Loucy (cell line): ENCODE results near the gene ARL11.

Source experiments
- CTCF ChIP-seq: fragments of 200-600 bp; sonication (generic); conservative IDR thresholded peaks from 2 replicates; pipeline ENCODE4 v1.5.1; 2014; ENCODE audit warnings: mild to moderate bottlenecking, antibody characterized with exemption, low read length
- EZH2phosphoT487 ChIP-seq: fragments of 200-600 bp; IDR thresholded peaks from 2 replicates; pipeline ENCODE4 v1.6.1; 2018; ENCODE audit warnings: antibody characterized with exemption, mild to moderate bottlenecking, moderate library complexity, borderline replicate concordance

- TF ChIP-seq EZH2phosphoT487 (no peak), CTCF (no peak)
These were observed 21.6 kb downstream of the ARL11 start for GRCh38 chr13:49649963-49650312.
